Measurements from ENCODE around the gene FEV. TPM values are rescaled to one million over a fixed set of nuclear protein-coding genes. Genes with fewer than 3 reads are reported as not detected.
"Not testable (repeated sequence)": the region's sequence is repeated elsewhere in the genome, so short reads cannot be mapped to it uniquely, and the experiment has no call there.

The FEV gene
- total and polyA plus RNA-seq, 7 experiments from 2014 or later, result not detected

DNA sequence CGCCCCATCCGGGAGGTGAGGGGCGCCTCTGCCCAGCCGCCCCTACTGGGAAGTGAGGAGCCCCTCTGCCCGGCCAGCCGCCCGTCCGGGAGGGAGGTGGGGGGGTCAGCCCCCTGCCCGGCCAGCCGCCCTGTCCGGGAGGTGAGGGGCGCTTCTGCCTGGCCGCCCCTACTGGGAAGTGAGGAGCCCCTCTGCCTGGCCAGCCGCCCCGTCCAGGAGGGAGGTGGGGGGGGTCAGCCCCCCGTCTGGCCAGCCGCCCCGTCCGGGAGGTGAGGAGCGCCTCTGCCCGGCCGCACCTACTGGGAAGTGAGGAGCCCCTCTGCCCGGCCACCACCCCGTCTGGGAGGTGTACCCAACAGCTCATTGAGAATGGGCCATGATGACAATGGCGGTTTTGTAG lies 53.2 kb downstream of the FEV start:
- CTCF ChIA-PET; H3K27ac Mint-ChIP-seq; DNase-seq; POLR2A ChIA-PET; H3K9me3 ChIP-seq (ENCODE audit: control insufficient read depth in 2 of 3, low read length in 3 of 3); intact Hi-C loops (cut with micrococcal nuclease); H3K36me3 Mint-ChIP-seq; ATAC-seq; H3K4me1 ChIP-seq (ENCODE audit: control insufficient read depth in 2 of 2, insufficient read depth in 2 of 2, low read length in 2 of 2); H3K27me3 ChIP-seq (ENCODE audit: control insufficient read depth in 2 of 2, insufficient read depth in 2 of 2, low read length in 2 of 2); H3K27ac ChIP-seq (ENCODE audit: low read depth, low read length); H3K36me3 ChIP-seq (ENCODE audit: control insufficient read depth in 2 of 3, insufficient read depth in 3 of 3, low read length in 3 of 3); H3K4me3 ChIP-seq (ENCODE audit: low read length); H3K4me3 Mint-ChIP-seq; H3K4me1 Mint-ChIP-seq: not testable (repeated sequence)
- Mint-ChIP-seq H3K27me3 (peaks cover 19 to 50% (median 38%) of the 10 kb centered on the region in 5 donors), H3K9me3 (peaks cover 0 to 24% (median 8%) of the 10 kb centered on the region in 11 donors)

Small RNAs within 50 kb of the gene (microRNA-seq; reads per million reads assigned to microRNA genes)
- gene MIR375 (ENCODE audit: borderline microRNAs expressed), result not detected

Other genes with a start within 250 kb of the FEV start
- 10 to 100 TPM in 1 of 5 experiments, 1 to 10 TPM in 3, under 1 TPM in 1; 0.19 to 10.6 (median 3.9) TPM for gene CYP27A1, start 203.0 kb downstream of the FEV start, total RNA-seq
- under 1 TPM in 1 of 2 donors, not detected in 1; 0.09 TPM for gene CYP27A1, start 203.0 kb downstream of the FEV start, polyA plus RNA-seq
- gene PRKAG3, start 153.4 kb downstream of the FEV start, total RNA-seq, result not detected
- not detected for gene PRKAG3, start 153.4 kb downstream of the FEV start, polyA plus RNA-seq
- under 1 TPM in 1 of 5 experiments, not detected in 4; 0.22 TPM for gene WNT6, start 125.4 kb downstream of the FEV start, total RNA-seq
- gene WNT6, start 125.4 kb downstream of the FEV start, polyA plus RNA-seq, result under 1 TPM in 1 of 2 donors, not detected in 1; 0.11 TPM
- gene WNT10A, start 104.3 kb downstream of the FEV start, total RNA-seq, result 1 to 10 TPM in 4 of 5 experiments, under 1 TPM in 1; 0.19 to 4.2 (median 3.0) TPM
- gene WNT10A, start 104.3 kb downstream of the FEV start, polyA plus RNA-seq, result 1 to 10 TPM in 1 of 2 donors, under 1 TPM in 1; 0.61 to 1.2 TPM
- not detected for gene CDK5R2, start 25.5 kb downstream of the FEV start, total RNA-seq
- gene CDK5R2, start 25.5 kb downstream of the FEV start, polyA plus RNA-seq, result not detected
- gene CRYBA2, start 8.2 kb upstream of the FEV start, total RNA-seq, result not detected
- not detected for gene CRYBA2, start 8.2 kb upstream of the FEV start, polyA plus RNA-seq
- not detected for gene CFAP65, start 56.3 kb upstream of the FEV start, total RNA-seq
- not detected for gene CFAP65, start 56.3 kb upstream of the FEV start, polyA plus RNA-seq
- under 1 TPM in 2 of 5 experiments, not detected in 3; 0.17 to 0.24 TPM for gene IHH, start 75.7 kb upstream of the FEV start, total RNA-seq
- gene IHH, start 75.7 kb upstream of the FEV start, polyA plus RNA-seq, result not detected
- gene NHEJ1, start 175.6 kb upstream of the FEV start, total RNA-seq, result 10 to 100 TPM; 11.4 to 24.0 (median 17.9) TPM
- gene NHEJ1, start 175.6 kb upstream of the FEV start, polyA plus RNA-seq, result 10 to 100 TPM; 24.5 to 32.7 TPM
- 1 to 10 TPM in 4 of 5 experiments, under 1 TPM in 1; 0.69 to 8.6 (median 3.0) TPM for gene SLC23A3, start 184.8 kb upstream of the FEV start, total RNA-seq
- under 1 TPM in 1 of 2 donors, not detected in 1; 0.08 TPM for gene SLC23A3, start 184.8 kb upstream of the FEV start, polyA plus RNA-seq
- gene CNPPD1, start 191.7 kb upstream of the FEV start, total RNA-seq, result 10 to 100 TPM; 48.2 to 77.6 (median 64.5) TPM
- 10 to 100 TPM; 48.2 to 68.7 TPM for gene CNPPD1, start 191.7 kb upstream of the FEV start, polyA plus RNA-seq
- 100 to 1,000 TPM in 2 of 5 experiments, 10 to 100 TPM in 3; 70.2 to 124 (median 90.9) TPM for gene RETREG2, start 193.1 kb upstream of the FEV start, total RNA-seq
- 10 to 100 TPM; 58.5 to 62.4 TPM for gene RETREG2, start 193.1 kb upstream of the FEV start, polyA plus RNA-seq
- gene ZFAND2B, start 221.6 kb upstream of the FEV start, total RNA-seq, result 10 to 100 TPM; 50.1 to 79.5 (median 71.3) TPM
- 10 to 100 TPM; 72.4 to 90.7 TPM for gene ZFAND2B, start 221.6 kb upstream of the FEV start, polyA plus RNA-seq
- gene ABCB6, start 233.8 kb upstream of the FEV start, total RNA-seq, result 10 to 100 TPM in 2 of 5 experiments, 1 to 10 TPM in 3; 4.1 to 30.2 (median 8.3) TPM
- gene ABCB6, start 233.8 kb upstream of the FEV start, polyA plus RNA-seq, result 1 to 10 TPM in 1 of 2 donors, under 1 TPM in 1; 0.66 to 3.2 TPM
- 10 to 100 TPM; 52.6 to 66.0 (median 60.9) TPM for gene ATG9A, start 244.5 kb upstream of the FEV start, total RNA-seq
- 10 to 100 TPM; 14.0 to 40.0 TPM for gene ATG9A, start 244.5 kb upstream of the FEV start, polyA plus RNA-seq
- gene ANKZF1, start 244.6 kb upstream of the FEV start, total RNA-seq, result 100 to 1,000 TPM; 117 to 287 (median 169) TPM
- 10 to 100 TPM; 29.7 to 61.4 TPM for gene ANKZF1, start 244.6 kb upstream of the FEV start, polyA plus RNA-seq